Measurements from ENCODE around the gene SMARCA4.
"Not testable (repeated sequence)": the region's sequence is repeated elsewhere in the genome, so short reads cannot be mapped to it uniquely, and the experiment has no call there.

The SMARCA4 gene

DNA sequence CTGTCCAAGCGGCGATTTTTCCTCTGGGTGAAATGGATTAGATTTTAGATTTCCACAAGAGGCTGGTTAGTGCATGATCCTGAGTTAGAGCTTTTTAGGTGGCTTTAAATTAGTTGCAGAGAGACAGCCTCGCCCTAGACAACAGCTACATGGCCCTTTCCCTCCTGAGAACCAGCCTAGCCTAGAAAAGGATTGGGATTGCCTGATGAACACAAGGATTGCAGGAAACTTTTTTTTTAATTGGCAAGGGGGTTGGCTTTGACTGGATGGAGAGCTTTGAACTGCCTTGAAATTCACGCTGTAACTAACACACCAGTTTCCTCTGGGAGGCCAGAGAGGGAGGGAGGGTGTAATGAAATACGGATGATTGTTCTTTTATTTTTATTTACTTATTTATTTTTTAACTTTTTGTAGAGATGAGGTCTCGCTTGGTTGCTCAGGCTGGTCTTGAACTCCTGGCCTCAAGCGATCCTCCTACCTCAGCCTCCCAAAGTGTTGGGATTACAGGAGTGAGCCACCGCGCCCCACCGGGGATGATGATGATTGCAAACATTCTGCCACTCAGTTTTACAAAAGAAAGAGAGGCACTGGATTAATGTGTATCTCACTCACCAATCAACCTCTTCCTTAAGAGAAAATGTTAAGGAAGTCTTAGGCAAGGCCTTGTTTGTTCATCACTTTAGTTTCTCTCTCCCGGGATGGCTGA, 130.3 kb downstream of the SMARCA4 start:
- DNase-seq (ENCODE audit: low read depth) = no peak
- peak overlapping the region; percentile 97 for H3K4me3 ChIP-seq (replicated peaks; ENCODE audit: low read depth, low read length)
- TF ChIP-seq, protein P1, sequence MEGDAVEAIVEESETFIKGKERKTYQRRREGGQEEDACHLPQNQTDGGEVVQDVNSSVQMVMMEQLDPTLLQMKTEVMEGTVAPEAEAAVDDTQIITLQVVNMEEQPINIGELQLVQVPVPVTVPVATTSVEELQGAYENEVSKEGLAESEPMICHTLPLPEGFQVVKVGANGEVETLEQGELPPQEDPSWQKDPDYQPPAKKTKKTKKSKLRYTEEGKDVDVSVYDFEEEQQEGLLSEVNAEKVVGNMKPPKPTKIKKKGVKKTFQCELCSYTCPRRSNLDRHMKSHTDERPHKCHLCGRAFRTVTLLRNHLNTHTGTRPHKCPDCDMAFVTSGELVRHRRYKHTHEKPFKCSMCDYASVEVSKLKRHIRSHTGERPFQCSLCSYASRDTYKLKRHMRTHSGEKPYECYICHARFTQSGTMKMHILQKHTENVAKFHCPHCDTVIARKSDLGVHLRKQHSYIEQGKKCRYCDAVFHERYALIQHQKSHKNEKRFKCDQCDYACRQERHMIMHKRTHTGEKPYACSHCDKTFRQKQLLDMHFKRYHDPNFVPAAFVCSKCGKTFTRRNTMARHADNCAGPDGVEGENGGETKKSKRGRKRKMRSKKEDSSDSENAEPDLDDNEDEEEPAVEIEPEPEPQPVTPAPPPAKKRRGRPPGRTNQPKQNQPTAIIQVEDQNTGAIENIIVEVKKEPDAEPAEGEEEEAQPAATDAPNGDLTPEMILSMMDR (IDR thresholded peaks at IDR 0.05; ENCODE audit: low read length, missing control alignments) = no peak

DNA sequence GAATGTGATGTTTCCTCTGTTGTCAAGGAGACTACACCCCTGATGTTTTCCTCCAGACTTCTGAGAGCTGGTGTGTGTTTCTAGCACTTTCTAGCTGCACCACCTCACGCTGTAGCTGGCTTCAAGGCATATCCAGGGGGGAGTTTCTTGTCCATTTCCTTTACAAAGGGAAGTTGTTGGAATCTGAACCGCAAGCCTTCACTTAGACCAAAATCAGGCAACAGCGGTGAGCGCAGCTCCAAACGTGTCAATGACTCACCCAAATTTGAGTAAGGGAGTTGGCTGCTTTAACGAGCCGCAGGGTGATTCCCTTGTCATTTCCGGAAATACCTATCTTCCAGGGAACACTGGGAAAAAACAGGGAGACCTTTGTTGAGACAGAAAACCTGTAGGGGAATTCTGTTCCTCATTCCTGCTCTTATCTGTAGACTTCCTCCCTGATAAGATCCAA, 130.9 kb downstream of the SMARCA4 start:
- peak; percentile 96 for DNase-seq (ENCODE audit: low read depth)
- H3K4me3 ChIP-seq (replicated peaks; ENCODE audit: low read depth, low read length) = peak overlapping the region; percentile 97
- TF ChIP-seq, protein P1 (IDR thresholded peaks at IDR 0.05; ENCODE audit: low read length, missing control alignments) = no peak

DNA sequence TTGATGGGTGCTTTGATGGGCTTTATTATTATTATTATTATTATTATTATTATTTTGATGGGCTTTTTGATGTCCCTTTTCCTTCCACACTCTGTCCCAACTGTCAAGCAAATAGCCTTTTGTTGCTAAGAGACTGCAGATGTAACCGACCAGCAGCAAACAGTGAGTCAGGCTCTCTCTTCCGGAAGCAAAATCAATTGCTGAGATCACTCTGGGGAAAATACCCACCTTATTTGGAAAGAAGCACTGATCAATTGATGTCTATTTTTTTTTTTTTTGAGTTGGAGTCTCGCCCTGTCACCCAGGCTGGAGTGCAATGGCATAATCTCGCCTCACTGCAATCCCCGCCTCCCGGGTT, 131.3 kb downstream of the SMARCA4 start:
- TF ChIP-seq, protein P1 (IDR thresholded peaks at IDR 0.05; ENCODE audit: low read length, missing control alignments) = no peak
- H3K4me3 ChIP-seq (replicated peaks; ENCODE audit: low read depth, low read length) = peak overlapping the region; percentile 97

DNA sequence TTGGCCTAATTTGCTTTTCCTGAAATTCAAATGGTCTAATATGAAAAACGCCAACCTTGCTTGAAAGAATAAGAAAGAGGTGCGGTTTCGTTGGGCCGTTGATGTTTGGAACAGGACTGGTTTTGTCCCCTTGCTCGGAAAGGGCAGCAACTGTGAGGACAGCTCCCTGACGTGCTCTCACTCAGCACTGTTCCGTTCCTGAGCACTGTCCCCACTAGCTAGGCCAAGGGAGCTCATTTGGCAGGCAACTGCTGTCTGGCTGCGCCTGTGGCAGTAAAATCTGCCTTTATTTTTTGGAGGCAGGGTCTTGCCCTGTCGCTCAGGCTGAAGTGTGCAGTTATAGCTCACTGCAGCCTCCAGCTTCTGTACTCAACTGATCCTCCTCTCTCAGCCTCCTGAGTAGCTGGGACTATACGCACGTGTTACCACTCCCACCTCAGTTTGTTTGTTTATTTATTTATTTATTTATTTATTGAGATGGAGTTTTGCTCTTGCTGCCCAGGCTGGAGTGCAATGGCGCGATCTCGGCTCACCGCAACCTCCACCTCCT, 132.9 kb downstream of the SMARCA4 start:
- H3K4me3 ChIP-seq (replicated peaks; ENCODE audit: low read depth, low read length) = peak overlapping the region; percentile 5
- DNase-seq (ENCODE audit: low read depth) = no peak

More for the DNA sequence above, 131.3 kb downstream of the SMARCA4 start:
- DNase-seq (ENCODE audit: low read depth) = peak; percentile 84

DNA sequence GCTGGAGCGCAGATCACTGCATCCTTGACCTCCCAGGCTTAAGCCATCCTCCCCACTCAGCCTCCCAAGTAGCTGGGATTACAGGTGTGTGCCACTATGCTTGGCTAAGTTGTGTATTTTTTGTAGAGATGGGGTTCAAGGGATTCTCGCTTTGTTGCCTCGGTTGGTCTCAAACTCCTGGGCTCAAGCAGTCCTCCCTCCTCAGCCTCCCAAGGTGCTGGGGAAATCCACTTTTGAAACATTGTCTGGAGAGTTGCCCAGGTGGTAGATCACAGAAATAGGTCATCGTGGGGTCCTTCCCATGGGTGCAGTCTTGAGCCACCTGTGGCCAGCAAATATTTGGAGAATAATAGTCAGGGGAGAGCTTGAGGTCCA, 133.7 kb downstream of the SMARCA4 start:
- no peak for DNase-seq (ENCODE audit: low read depth)
- TF ChIP-seq, protein P1 (IDR thresholded peaks at IDR 0.05; ENCODE audit: low read length, missing control alignments) = no peak
- peak overlapping the region; percentile 17 for H3K4me3 ChIP-seq (replicated peaks; ENCODE audit: low read depth, low read length)

More for the DNA sequence above, 132.9 kb downstream of the SMARCA4 start:
- TF ChIP-seq, protein P1 (IDR thresholded peaks at IDR 0.05; ENCODE audit: low read length, missing control alignments) = no peak

DNA sequence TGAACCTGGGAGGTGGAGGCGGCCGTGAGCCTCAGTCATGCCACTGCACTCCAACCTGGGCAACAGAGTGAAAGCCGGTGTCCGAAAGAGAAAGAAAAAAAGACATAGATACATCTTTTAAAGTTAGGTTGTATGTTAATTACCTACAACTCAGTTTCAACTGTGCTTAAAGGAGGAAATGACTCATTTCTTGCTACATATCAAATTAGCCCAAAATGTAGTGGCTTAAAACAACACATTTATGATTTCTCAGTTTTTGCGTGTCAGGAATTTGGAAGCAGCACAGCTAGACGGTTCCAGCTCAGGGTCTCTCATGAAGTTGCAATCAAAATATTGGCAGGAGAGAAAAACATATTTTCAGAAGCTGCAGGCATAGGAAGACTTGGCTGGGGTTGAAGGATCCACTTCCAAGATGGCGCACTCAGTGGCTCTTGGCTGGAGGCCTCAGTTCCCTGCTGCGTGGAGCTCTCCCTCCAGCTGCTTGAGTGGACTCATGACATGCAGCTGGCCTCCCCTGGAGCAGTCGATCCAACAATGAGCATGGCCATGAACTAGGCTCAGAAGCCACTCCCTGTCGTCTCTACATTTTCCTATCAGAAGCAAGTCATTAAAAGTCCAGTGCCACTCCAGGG, 135.5 kb downstream of the SMARCA4 start:
- peak; percentile 77 for DNase-seq (ENCODE audit: low read depth)
- TF ChIP-seq, protein P1 (IDR thresholded peaks at IDR 0.05; ENCODE audit: low read length, missing control alignments) = no peak
- H3K4me3 ChIP-seq (replicated peaks; ENCODE audit: low read depth, low read length) = peak overlapping the region; percentile 12

DNA sequence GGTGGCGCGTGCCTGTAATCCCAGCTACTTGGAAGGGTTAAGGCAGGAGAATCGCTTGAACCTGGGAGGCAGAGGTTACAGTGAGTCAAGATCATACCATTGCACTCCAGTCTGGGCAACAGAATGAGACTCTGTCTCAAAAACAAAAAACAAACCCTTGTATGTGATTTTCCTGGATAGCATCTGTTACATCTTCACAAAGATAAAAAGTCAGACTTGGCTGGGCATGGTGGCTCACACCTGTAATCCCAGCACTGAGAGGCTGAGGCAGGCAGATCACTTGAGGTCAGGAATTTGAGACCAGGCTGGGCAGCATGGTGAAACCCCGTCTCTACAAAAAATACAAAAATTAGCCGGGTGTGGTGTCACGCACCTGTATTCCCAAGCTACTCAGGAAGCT, 136.5 kb downstream of the SMARCA4 start:
- not testable (repeated sequence) for DNase-seq (ENCODE audit: low read depth); H3K4me3 ChIP-seq (replicated peaks; ENCODE audit: low read depth, low read length)
